RCC 7860 (cell line): ENCODE data around the gene ZBTB17.
"Not testable (repeated sequence)": the region's sequence is repeated elsewhere in the genome, so short reads cannot be mapped to it uniquely, and the experiment has no call there.

Source experiments
- DNase-seq: peaks from one replicate; pipeline ENCODE4 v3.0.0-alpha.2; 2015; ENCODE audit warnings: low spot score
- FAIRE-seq: peaks from 2 replicates; lab custom pipeline; 2012; peaks lifted over from hg19 to GRCh38; lab: Jason Lieb, UNC

The ZBTB17 gene

GRCh38 chr1:15939181-15940109 is 36.5 kb downstream of the ZBTB17 start:
- DNase-seq, result no peak
- no peak for FAIRE-seq

- FAIRE-seq, result no peak
- no peak for DNase-seq
Measured at GRCh38 chr1:15938628-15939161, 37.2 kb downstream of the ZBTB17 start.

GRCh38 chr1:15937706-15938168 is 38.2 kb downstream of the ZBTB17 start:
- FAIRE-seq (no peak), DNase-seq (peak; percentile 9)

DNA sequence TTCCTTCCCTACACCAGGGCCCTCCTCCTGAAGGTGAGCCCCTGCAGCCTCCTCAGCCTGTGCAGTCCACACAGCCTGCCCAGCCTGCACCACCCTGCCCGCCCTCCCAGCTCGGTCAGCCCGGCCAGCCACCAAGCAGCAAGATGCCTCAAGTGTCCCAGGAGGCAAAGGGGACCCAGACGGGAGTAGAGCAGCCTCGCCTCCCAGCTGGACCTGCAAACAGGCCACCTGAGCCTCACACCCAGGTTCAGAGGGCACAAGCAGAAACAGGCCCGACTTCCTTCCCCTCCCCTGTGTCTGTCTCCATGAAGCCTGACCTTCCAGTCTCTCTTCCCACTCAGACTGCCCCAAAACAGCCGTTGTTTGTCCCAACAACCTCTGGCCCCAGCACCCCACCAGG is 38.8 kb downstream of the ZBTB17 start:
- FAIRE-seq (no peak), DNase-seq (no peak)

DNA sequence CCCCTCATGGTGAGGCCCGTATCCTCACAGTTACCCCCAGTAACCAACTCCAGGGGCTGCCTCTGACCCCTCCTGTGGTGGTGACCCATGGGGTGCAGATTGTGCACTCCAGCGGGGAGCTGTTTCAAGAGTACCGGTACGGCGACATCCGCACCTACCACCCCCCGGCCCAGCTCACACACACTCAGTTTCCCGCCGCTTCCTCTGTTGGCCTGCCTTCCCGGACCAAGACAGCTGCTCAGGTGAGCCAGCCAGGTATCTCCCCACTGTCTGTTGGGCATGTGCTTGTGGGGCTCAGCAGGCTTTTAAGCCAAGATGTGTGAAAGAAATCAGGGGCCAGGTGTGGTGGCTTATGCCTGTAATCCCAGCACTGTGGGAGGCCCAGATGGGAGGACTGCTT is 39.9 kb downstream of the ZBTB17 start:
- DNase-seq, result no peak
- FAIRE-seq, result no peak

GRCh38 chr1:15935056-15935950 is 40.6 kb downstream of the ZBTB17 start:
- no peak for FAIRE-seq
- DNase-seq, result no peak

DNA sequence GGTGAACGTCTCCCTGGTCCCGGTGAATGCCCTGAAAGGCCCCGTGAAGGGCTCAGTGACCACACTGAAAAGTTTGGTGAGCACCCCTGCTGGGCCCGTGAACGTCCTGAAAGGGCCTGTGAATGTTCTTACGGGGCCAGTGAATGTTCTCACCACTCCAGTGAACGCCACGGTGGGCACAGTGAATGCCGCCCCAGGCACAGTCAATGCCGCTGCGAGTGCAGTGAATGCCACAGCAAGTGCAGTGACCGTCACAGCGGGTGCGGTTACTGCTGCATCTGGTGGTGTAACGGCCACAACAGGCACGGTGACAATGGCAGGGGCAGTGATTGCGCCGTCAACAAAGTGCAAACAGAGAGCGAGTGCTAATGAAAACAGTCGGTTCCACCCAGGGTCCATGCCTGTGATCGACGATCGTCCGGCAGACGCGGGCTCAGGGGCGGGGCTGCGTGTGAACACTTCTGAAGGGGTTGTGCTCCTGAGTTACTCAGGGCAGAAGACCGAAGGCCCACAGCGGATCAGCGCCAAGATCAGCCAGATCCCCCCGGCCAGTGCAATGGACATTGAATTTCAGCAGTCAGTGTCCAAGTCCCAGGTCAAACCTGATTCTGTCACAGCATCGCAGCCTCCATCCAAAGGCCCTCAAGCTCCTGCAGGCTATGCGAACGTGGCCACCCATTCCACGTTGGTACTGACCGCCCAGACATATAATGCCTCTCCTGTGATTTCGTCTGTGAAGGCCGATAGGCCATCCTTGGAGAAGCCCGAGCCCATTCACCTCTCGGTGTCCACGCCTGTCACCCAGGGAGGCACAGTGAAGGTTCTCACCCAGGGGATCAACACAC is 41.5 kb downstream of the ZBTB17 start:
- FAIRE-seq (no peak), DNase-seq (no peak)

- DNase-seq (no peak), FAIRE-seq (no peak)
Measured at GRCh38 chr1:15933684-15934083, 42.2 kb downstream of the ZBTB17 start.

- no peak for FAIRE-seq
- no peak for DNase-seq
Measured at GRCh38 chr1:15932612-15933011, 43.3 kb downstream of the ZBTB17 start.

GRCh38 chr1:15931884-15932283 is 44.0 kb downstream of the ZBTB17 start:
- no peak for DNase-seq
- FAIRE-seq, result no peak

- DNase-seq (no peak), FAIRE-seq (no peak)
Measured at GRCh38 chr1:15931401-15931800, 44.5 kb downstream of the ZBTB17 start.

- FAIRE-seq (no peak), DNase-seq (no peak)
Measured at GRCh38 chr1:15928971-15929965, 46.6 kb downstream of the ZBTB17 start.

DNA sequence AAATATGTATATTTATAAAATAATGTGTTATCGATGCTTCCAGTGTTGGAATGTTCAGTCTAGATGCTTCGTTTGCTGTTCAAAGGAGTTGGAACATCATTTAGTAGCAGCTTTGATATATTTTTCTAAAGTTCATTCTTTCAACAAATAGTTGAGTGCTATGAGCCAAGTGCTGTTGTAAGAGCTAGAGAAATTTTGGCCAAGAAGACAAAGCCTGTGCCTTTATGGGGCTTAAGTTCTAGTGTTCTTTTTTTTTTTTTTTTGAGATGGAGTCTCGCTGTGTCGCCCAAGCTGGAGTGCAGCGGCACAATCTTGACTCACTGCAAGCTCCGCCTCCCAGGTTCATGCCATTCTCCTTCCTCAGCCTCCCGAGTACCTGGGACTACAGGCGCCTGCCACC is 49.5 kb downstream of the ZBTB17 start:
- DNase-seq, FAIRE-seq: not testable (repeated sequence)

DNA sequence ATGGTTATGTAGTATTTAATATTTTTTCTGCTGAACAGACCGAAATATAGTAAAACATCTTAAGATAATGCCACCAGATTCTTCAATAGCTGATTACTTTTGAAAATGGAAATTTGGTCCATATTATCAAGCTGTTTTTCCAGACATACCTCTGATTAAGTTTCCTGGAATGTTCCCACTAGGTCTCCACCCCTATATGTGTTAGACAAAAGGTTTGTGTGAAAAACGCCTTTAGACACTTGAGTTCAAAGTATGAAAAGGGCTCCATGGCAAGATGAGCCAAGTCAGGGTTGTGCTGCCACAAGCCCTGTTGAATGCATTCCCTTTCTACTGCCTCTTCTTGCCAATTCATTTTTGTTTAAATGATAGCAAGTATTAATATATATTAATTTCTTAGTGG is 52.7 kb downstream of the ZBTB17 start:
- FAIRE-seq (peak; percentile 28), DNase-seq (peak; percentile 41)

DNA sequence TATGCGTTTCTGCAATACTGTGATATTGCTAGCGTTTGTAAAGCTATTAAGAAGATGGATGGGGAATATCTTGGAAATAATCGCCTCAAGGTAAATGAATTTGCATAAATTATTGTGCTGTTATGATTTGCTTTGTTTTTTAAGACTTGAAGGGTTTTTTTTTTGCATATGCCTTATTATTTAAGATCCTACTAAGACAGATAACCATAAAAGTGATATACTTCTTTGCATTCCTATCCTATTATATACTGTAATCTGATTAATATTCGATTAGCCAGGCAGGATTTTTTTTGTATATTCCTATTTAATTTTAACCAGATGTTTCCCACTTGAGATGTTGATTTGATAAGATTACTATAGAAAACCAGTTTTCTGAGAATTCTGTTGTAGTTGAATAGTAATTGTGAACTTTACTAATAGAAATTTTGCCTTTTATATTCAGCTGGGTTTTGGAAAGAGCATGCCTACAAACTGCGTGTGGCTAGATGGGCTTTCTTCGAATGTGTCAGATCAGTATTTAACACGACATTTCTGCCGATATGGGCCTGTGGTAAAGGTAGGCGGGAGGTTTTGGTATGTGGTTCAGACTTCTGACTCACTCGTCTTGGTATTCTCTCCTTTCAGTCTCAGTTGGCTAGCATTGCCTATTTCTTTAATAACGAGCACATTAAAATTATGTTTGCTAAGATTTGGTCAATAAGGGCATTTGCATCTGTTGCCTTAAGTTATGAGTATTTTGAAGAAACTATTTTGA is 56.8 kb downstream of the ZBTB17 start:
- DNase-seq, result peak; percentile 74
- peak; percentile 98 for FAIRE-seq

GRCh38 chr1:15916916-15917315 is 59.0 kb downstream of the ZBTB17 start:
- no peak for FAIRE-seq
- no peak for DNase-seq

- FAIRE-seq, result peak; percentile 38
- peak; percentile 43 for DNase-seq
Measured at GRCh38 chr1:15916417-15916816, 59.5 kb downstream of the ZBTB17 start.

- peak; percentile 24 for FAIRE-seq
- DNase-seq, result no peak
Measured at GRCh38 chr1:15915991-15916390, 59.9 kb downstream of the ZBTB17 start.
